ENCODE results near the gene PRKAG2.

The PRKAG2 gene

DNA sequence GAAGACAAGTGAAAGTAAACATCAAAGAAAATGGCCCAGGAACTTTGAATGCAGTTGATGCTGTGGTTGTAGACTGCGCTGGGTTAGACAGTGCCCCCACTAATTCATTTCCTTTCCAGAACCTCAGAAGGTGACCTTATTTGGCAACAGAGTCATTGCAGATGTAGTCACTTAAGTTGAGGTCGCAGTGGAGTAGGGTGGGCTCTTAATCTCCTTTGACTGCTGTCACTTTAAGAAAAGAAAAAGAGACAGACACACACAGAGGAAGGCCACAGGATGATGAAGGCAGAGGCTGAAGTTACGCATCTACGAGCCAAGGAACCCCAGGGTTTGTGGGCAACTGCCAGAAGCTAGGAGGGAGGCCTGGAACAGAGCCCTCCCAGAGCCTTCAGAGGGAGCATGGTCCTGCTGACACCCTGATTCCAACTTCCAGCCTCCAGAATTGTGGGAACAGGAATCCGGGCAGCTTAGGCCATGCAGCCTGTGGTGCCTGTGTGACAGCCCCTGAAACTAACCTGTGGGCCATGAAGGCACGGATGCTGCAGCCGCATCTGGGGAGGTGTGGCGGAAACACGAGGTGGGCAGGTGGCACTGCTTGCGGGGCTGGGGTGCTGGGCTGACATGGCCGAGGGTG lies 107.6 kb downstream of the PRKAG2 start:
- Histone ChIP-seq H3K36me3 (ENCODE audit: control insufficient read depth, insufficient read depth, low read length) (no peaks in the 10 kb centered on the region), H3K9me3 (ENCODE audit: control insufficient read depth, insufficient read depth, low read depth, low read length) (no peaks in the 10 kb centered on the region), H3K27me3 (ENCODE audit: control insufficient read depth, insufficient read depth, low read length) (no peaks in the 10 kb centered on the region; the same call in 1 of the 2 replicates), H3K27ac (ENCODE audit: low read depth, low read length) (no peak overlapping the region), H3K4me3 (ENCODE audit: low read depth, low read length) (no peak overlapping the region), H3K9ac (ENCODE audit: low read length) (no peak overlapping the region), H3K4me1 (ENCODE audit: control insufficient read depth, insufficient read depth, low read length) (no peaks in the 10 kb centered on the region)

- Histone ChIP-seq H3K36me3 (ENCODE audit: control insufficient read depth, insufficient read depth, low read length) (no peaks in the 10 kb centered on the region), H3K27me3 (ENCODE audit: control insufficient read depth, insufficient read depth, low read length) (no peaks in the 10 kb centered on the region; the same call in 1 of the 2 replicates), H3K9ac (ENCODE audit: low read length) (no peak overlapping the region), H3K4me1 (ENCODE audit: control insufficient read depth, insufficient read depth, low read length) (no peaks in the 10 kb centered on the region), H3K4me3 (ENCODE audit: low read depth, low read length) (no peak overlapping the region), H3K9me3 (ENCODE audit: control insufficient read depth, insufficient read depth, low read depth, low read length) (no peaks in the 10 kb centered on the region), H3K27ac (ENCODE audit: low read depth, low read length) (no peak overlapping the region)
These were observed 108.1 kb downstream of the PRKAG2 start for GRCh38 chr7:151768805-151769187.

GRCh38 chr7:151767557-151767956 lies 109.4 kb downstream of the PRKAG2 start:
- H3K27ac ChIP-seq (ENCODE audit: low read depth, low read length), result no peak overlapping the region
- H3K9me3 ChIP-seq (ENCODE audit: control insufficient read depth, insufficient read depth, low read depth, low read length), result no peaks in the 10 kb centered on the region
- H3K4me1 ChIP-seq (ENCODE audit: control insufficient read depth, insufficient read depth, low read length), result no peaks in the 10 kb centered on the region
- H3K36me3 ChIP-seq (ENCODE audit: control insufficient read depth, insufficient read depth, low read length), result no peaks in the 10 kb centered on the region
- H3K27me3 ChIP-seq (ENCODE audit: control insufficient read depth, insufficient read depth, low read length), result peaks cover 7% of the 10 kb centered on the region
- no peak overlapping the region for H3K4me3 ChIP-seq (ENCODE audit: low read depth, low read length)
- H3K9ac ChIP-seq (ENCODE audit: low read length), result no peak overlapping the region

DNA sequence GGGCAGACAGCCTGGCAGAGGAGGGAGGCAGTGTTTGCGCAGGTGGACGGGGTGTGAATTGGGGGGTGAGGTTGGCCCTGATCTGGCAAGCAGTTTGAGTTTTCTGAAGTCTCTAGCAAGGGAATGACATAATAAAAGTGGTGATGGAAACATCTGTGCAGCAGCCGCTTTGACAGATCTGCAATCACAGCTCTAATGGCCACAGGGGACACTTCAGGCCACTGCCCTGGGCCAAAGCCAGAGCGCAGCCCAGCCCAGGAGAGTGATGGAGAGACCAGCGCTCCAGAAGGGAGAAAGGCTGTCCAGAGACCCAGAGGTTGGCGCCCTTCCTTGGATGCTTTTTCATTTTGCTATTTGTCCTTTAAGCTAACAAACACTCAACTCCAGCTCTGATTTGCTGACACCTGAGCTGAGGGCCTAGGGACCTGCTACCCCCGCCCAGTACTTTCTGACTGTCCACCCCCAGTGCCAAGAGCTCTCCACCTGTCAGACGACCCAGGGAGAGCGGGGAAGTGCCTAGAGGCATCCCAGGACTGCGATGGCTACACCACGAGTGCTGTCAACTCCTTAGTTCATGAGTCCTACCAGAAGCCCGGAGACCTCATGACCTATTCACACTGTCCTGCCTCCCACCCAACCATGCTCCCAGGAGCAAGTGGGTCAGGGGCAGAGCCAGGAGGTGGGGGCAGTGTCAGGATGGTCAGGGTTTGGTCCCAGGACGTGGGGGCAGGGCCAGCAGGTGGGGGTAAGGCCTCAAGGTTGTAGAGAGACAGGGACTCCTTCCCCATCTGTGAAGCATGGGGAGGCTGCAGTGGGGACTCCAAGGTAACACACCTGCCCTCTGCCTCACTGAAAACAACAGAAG lies 112.6 kb downstream of the PRKAG2 start:
- Histone ChIP-seq H3K9ac (ENCODE audit: low read length) (no peak overlapping the region), H3K27ac (ENCODE audit: low read depth, low read length) (no peak overlapping the region), H3K27me3 (ENCODE audit: control insufficient read depth, insufficient read depth, low read length) (peaks cover 14% of the 10 kb centered on the region), H3K4me3 (ENCODE audit: low read depth, low read length) (no peak overlapping the region), H3K4me1 (ENCODE audit: control insufficient read depth, insufficient read depth, low read length) (no peaks in the 10 kb centered on the region), H3K9me3 (ENCODE audit: control insufficient read depth, insufficient read depth, low read depth, low read length) (no peaks in the 10 kb centered on the region), H3K36me3 (ENCODE audit: control insufficient read depth, insufficient read depth, low read length) (no peaks in the 10 kb centered on the region)

DNA sequence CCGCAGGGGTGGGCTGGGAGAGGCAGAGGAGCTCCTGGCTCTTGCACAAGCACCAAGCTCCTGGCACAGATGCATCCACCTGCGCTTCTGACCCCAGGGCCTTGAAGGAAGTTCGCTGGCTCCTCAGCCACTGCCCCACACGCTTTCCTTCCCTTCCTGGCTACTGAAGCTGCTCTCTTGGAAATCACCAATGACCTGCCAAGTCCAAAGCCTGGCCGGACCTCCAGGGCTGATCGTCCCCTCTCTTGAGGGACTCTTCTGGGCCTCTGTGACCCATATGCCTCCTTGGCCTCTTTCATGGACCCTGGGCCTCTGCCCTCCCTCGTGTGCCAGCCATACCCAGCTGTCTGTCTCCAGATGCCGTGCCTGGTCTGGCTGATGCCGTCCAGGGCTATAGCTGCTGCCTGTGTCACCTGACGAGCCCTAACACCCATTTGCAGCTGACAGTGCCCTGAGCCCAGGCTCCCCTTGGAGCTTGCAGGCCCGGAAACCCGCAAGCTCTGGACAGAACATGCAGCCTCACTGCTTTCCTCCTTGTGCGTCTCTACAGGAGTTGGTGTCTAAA lies 113.4 kb downstream of the PRKAG2 start:
- no peak overlapping the region for H3K4me3 ChIP-seq (ENCODE audit: low read depth, low read length)
- no peaks in the 10 kb centered on the region for H3K4me1 ChIP-seq (ENCODE audit: control insufficient read depth, insufficient read depth, low read length)
- H3K27me3 ChIP-seq (ENCODE audit: control insufficient read depth, insufficient read depth, low read length), result peaks cover 14% of the 10 kb centered on the region
- H3K9me3 ChIP-seq (ENCODE audit: control insufficient read depth, insufficient read depth, low read depth, low read length), result no peaks in the 10 kb centered on the region
- no peak overlapping the region for H3K9ac ChIP-seq (ENCODE audit: low read length)
- H3K27ac ChIP-seq (ENCODE audit: low read depth, low read length), result no peak overlapping the region
- no peaks in the 10 kb centered on the region for H3K36me3 ChIP-seq (ENCODE audit: control insufficient read depth, insufficient read depth, low read length)

- no peak overlapping the region for H3K4me3 ChIP-seq (ENCODE audit: low read depth, low read length)
- no peaks in the 10 kb centered on the region for H3K36me3 ChIP-seq (ENCODE audit: control insufficient read depth, insufficient read depth, low read length)
- no peak overlapping the region for H3K9ac ChIP-seq (ENCODE audit: low read length)
- H3K27ac ChIP-seq (ENCODE audit: low read depth, low read length), result no peak overlapping the region
- no peaks in the 10 kb centered on the region for H3K9me3 ChIP-seq (ENCODE audit: control insufficient read depth, insufficient read depth, low read depth, low read length)
- H3K4me1 ChIP-seq (ENCODE audit: control insufficient read depth, insufficient read depth, low read length), result 0 out of 2 replicates have a peak, but pooled peaks cover 3% of the 10 kb centered on the region
- H3K27me3 ChIP-seq (ENCODE audit: control insufficient read depth, insufficient read depth, low read length), result peaks cover 14% of the 10 kb centered on the region
These were observed 114.2 kb downstream of the PRKAG2 start for GRCh38 chr7:151762583-151763245.

DNA sequence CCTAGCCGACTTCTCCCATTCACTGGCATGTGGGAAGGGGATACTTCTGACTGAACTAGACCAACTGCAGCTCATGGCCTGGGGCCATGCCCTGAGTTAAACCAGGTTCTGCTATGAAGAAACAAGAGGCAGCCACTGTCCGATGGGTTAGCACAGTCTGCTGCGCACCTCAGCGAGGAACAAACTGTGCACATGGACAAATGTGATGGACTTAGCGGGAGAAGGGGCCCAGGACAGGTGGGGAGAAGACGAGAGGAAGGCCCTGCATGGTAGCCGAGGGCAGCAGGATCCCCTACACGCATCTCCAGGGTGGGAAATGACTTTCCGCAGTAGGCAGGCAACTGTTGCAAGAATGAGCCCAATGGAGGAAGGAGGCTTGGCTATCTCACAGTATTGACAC lies 115.0 kb downstream of the PRKAG2 start:
- H3K4me3 ChIP-seq (ENCODE audit: low read depth, low read length), result no peak overlapping the region
- H3K9me3 ChIP-seq (ENCODE audit: control insufficient read depth, insufficient read depth, low read depth, low read length), result no peaks in the 10 kb centered on the region
- H3K4me1 ChIP-seq (ENCODE audit: control insufficient read depth, insufficient read depth, low read length), result peaks cover 10% of the 10 kb centered on the region; the same call in 1 of the 2 replicates
- peaks cover 14% of the 10 kb centered on the region for H3K27me3 ChIP-seq (ENCODE audit: control insufficient read depth, insufficient read depth, low read length)
- H3K27ac ChIP-seq (ENCODE audit: low read depth, low read length), result no peak overlapping the region
- H3K9ac ChIP-seq (ENCODE audit: low read length), result no peak overlapping the region
- H3K36me3 ChIP-seq (ENCODE audit: control insufficient read depth, insufficient read depth, low read length), result no peaks in the 10 kb centered on the region

GRCh38 chr7:151761231-151761630 lies 115.7 kb downstream of the PRKAG2 start:
- H3K9me3 ChIP-seq (ENCODE audit: control insufficient read depth, insufficient read depth, low read depth, low read length), result no peaks in the 10 kb centered on the region
- no peak overlapping the region for H3K27ac ChIP-seq (ENCODE audit: low read depth, low read length)
- H3K36me3 ChIP-seq (ENCODE audit: control insufficient read depth, insufficient read depth, low read length), result no peaks in the 10 kb centered on the region
- H3K27me3 ChIP-seq (ENCODE audit: control insufficient read depth, insufficient read depth, low read length), result peaks cover 14% of the 10 kb centered on the region
- peaks cover 18% of the 10 kb centered on the region for H3K4me1 ChIP-seq (ENCODE audit: control insufficient read depth, insufficient read depth, low read length)
- H3K4me3 ChIP-seq (ENCODE audit: low read depth, low read length), result no peak overlapping the region
- no peak overlapping the region for H3K9ac ChIP-seq (ENCODE audit: low read length)

GRCh38 chr7:151759591-151760042 lies 117.3 kb downstream of the PRKAG2 start:
- Histone ChIP-seq H3K4me3 (ENCODE audit: low read depth, low read length) (no peak overlapping the region), H3K9ac (ENCODE audit: low read length) (no peak overlapping the region), H3K9me3 (ENCODE audit: control insufficient read depth, insufficient read depth, low read depth, low read length) (no peaks in the 10 kb centered on the region), H3K36me3 (ENCODE audit: control insufficient read depth, insufficient read depth, low read length) (no peaks in the 10 kb centered on the region), H3K27ac (ENCODE audit: low read depth, low read length) (no peak overlapping the region), H3K27me3 (ENCODE audit: control insufficient read depth, insufficient read depth, low read length) (peaks cover 14% of the 10 kb centered on the region), H3K4me1 (ENCODE audit: control insufficient read depth, insufficient read depth, low read length) (peaks cover 33% of the 10 kb centered on the region)

GRCh38 chr7:151758622-151759540 lies 118.0 kb downstream of the PRKAG2 start:
- Histone ChIP-seq H3K9ac (ENCODE audit: low read length) (no peak overlapping the region), H3K36me3 (ENCODE audit: control insufficient read depth, insufficient read depth, low read length) (no peaks in the 10 kb centered on the region), H3K4me1 (ENCODE audit: control insufficient read depth, insufficient read depth, low read length) (peaks cover 38% of the 10 kb centered on the region), H3K27ac (ENCODE audit: low read depth, low read length) (no peak overlapping the region), H3K27me3 (ENCODE audit: control insufficient read depth, insufficient read depth, low read length) (peaks cover 14% of the 10 kb centered on the region), H3K9me3 (ENCODE audit: control insufficient read depth, insufficient read depth, low read depth, low read length) (no peaks in the 10 kb centered on the region), H3K4me3 (ENCODE audit: low read depth, low read length) (no peak overlapping the region)
